ENCODE results near the gene UST.

UST gene

DNA sequence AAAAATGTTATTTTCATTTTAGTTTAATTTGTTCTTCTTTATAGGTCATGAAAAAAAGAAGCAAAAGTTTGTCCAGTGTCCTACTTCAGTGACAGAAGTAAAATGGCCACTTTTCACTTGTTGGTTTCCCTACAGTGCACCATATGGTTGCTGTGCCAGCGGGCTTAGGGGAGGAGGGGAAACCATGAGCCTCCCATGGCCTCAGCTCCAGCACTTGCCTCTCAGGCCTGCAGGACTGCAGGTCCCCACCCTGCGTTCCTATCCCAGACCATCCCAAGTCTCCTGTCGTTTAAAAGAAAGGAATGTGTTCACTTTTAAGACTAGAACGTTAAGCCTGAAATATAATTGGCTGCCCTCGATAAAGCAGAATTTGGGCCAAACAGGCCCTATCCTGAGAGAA is 360.7 kb downstream of the UST start:
- DNase-seq: no peak

DNA sequence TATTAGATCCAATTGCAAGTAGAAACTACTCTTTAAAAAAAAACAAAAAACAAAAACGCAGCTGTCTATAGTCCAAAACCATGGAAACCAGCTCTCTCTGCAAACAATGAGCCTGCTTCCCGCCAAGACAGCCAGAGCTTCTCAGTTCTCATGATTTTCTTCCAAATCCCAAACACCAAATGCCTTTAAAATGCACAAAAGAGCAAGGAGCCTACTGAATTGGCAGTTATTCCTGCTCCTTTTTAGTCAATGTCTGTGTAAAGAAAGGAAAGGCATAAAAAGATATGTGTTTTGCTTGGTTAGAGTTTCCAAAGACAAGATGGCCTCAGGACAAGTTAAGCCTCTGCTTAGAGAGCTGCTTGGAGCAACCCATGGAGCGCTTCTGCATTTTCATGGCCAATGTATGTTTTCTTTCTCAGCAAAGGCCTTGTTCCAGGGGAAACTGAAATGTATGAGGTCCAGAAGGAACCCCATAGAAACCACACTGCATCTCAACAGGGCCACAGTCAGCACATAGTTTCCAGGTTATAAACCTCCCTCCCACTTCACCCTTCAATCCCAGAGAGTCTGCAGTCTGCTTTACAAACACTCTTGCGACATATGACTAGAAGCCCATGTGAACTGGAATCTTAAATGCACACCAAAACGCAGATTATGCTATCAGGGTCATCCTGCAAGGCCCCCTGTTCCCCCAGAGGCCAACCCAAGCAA is 361.4 kb downstream of the UST start:
- no peak for DNase-seq

DNA sequence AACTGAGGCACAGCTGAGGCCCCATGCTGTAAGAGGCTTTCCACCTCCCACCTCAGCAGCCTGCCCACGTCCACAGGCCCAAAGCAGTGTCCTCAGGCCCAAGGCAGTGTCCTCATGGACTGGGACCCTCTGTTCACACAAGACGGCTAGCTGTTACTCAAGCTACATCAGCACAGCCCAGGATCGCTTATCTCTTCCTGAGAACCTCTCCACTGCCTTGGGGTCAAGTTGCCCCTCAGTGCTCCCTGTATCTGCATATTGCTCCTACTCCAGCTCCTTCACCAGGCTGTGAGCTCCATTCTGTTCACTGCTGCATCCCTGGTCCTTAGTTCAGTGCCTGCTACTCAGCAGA is 361.9 kb downstream of the UST start:
- DNase-seq: no peak

DNA sequence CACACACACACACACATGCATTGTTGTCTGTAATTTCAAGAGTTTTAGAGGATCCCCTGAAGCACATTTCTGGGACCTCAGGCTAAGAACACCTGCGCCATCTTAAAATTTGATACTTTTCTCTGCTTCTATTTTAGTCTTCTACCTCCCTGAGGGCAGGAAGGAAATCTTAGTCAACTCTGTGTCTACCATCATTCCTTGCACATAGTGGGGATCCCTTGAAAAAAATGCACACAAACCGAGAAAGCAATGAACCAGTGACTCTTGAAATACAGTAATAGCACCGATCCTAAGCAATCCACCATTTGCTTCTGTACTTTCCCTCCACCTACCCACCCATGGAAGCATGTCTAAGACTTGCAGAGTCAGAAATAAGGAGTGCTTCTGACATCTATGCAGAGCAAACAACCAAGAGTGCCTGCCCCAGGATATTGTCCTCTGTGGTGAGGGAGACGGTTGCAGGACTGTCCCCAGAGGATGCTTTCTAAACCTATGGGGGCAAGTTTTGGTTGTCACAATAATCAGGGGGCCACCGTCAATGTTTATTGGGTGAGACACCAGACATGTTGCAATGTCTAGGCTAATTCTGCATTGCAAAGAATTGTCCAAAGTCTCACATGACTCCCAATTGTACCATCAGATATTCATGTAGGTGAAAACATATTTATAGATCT is 362.7 kb downstream of the UST start:
- no peak for DNase-seq

DNA sequence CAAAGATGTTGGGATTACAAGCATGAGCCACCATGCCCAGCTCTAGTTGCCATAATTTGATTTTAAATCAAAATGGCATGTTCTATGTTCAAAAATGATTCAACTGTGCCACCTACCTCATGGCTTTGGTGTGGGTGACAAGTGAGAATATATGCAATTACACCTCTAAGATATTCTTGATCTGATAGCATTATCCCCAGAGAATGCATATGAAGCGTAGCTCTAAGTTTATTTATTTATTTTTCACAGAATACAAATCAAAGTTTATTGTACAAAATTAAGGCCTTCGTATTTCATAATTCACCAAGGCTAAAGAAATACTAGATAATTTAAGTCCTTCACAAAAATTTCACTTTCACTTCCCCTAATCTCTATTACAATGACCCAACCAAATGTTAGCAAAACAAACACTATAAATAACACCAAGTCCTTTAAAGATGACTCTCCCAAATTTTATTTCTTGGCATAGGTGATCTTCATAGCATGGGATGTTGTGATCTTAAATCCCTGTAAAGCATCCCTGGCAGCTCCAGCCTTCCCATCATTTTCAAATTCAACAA is 364.8 kb downstream of the UST start:
- DNase-seq: no peak

DNA sequence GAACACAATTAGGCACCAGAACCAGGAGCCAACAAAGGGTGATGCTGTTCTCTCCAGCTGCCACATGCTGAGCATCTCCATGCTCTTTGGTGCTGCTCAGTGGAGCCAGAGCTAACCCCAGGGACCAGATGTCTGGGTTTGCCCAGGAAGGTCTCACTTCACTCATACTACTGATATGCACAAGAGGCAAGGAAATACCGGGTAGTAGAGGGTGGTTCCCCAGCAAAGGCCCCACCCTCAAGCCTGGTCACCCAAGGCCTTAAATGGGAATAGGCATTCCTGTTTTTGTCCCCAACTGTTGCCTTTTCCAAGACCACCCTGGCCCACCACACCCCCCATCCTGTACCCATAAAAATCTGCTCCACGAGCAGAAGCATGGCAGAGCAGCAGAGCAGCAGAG is 366.1 kb downstream of the UST start:
- DNase-seq: no peak

DNA sequence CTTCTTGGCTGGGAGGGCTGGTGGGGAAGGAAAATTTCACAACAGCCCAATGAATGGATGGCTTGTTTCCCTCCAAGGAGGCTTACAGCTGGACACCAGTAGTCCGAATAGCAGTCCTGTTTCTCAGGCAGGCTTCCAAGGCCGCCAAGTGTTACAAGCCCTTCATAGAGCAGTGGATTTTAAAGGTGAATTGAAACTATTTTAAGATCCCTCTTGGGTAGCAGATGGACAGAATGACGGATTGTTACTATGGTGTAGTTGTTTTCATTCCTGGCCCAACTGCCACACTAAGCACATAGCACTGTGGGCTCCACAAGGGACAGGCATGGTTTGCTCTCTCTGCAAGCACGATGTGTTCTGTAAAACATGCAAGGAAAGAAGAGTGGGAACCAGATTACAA is 367.3 kb downstream of the UST start:
- no peak for DNase-seq

DNA sequence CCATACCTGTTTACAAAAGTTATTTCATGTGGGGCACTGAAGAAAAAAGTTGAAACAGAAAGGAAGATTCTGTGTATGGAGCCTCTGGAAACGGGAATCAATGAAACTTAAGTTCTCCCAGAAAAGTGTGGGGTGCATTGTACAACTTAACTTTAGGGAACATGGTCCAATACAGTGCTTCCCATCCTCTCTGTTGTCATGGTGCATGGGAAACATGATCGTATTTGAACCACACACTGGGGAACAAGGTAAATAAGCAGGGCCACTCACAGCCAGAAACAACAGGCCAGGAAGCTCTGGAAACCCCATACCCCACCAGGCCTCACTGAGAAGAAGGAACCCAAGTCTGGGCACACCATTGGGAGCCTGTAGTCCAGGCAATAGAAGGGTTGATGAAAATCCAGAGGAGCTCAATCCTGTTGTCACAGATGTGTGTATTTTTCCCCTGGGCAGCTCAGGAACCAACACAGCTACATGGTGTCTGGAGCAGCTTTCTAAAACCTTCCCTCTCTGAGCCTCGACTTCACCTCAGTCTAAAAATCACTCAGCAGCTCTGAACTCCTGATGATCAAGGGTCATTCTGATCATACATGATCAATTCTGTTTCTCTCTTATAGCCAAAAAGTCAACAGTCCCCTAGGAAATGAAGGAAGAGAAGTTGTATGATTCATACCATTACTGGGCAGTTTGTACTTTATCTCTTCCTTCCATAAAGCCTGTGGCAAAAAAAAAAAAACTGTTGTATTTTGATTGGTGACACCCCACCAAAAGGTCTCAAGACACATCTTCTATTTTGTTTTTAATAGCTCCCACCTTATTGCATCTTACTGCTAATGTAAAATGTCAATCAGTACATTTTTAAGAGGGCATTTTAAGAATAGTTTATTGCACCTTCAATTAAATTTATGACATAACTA is 372.2 kb downstream of the UST start:
- no peak for DNase-seq

DNA sequence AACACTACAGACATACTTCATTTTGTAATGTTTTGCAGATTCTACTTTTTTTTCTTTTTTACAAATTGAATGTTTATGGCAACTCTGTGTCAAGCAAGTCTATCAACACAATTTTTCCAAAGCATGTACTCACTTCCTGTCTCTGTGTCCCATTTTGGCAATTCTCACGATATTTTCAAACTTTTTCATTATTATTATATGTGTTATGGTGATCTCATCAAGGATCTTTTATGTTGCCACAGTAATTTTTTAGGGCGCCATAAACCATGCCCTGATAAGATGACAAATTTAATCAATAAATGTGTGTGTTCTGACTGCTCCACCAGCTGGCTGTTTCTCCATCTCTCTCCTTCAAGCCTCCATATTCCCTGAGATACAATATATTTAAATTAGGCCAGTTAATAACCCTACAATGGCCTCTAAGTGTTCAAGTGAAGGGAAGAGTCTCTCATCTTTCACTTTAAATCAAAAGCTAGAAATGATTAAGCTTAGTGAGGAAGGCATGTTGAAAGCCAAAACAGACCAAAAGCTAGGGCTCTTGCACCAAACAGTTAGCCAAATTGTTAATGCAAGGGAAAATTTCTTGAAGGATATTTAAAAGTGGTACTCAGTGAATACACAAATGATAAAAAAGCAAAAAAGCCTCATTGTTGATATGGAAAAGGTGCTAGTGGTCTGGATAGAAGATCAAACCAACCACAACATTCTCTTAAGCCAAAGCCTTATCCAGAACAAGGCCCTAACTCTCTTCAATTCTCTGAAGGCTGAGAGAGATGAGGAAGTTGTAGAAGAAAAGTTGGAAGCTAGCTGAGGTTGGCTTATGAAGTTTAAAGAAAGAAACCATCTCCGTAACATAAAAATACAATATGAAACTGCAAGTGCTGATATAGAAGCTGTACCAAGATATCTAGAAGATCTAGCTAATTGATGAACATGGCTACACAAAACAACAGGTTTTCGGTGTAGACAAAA is 376.3 kb downstream of the UST start:
- no peak for DNase-seq

DNA sequence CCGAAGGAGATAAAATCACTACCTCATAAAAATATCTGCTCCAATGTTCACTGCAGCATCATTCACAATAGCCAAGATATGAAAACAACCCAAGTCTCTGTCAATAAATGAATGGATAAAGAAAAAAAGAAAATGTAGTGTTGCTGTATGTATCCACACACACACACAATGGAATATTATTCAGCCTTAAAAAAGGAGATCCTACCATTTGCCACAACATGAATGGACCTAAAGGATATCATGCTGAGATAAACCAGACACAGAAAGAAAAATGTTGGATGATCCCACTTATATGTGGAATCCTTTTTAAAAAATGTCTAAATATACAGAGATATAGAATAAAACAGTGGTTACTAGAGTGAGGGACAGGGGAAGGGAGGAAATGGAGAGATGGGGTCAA is 378.5 kb downstream of the UST start:
- DNase-seq: no peak
